GM18498 (cell line): ENCODE results near the gene SNTB2.
"Not testable (repeated sequence)": the region's sequence is repeated elsewhere in the genome, so short reads cannot be mapped to it uniquely, and the experiment has no call there.

ENCODE experiments used
- ATAC-seq: cut with Tn5 transposase; IDR thresholded peaks from one replicate; pipeline ENCODE4 v1.9.1; 2021; ENCODE audit warnings: mild to moderate bottlenecking, moderate library complexity; ENCODE audit not compliant: unreplicated experiment

Gene SNTB2

DNA sequence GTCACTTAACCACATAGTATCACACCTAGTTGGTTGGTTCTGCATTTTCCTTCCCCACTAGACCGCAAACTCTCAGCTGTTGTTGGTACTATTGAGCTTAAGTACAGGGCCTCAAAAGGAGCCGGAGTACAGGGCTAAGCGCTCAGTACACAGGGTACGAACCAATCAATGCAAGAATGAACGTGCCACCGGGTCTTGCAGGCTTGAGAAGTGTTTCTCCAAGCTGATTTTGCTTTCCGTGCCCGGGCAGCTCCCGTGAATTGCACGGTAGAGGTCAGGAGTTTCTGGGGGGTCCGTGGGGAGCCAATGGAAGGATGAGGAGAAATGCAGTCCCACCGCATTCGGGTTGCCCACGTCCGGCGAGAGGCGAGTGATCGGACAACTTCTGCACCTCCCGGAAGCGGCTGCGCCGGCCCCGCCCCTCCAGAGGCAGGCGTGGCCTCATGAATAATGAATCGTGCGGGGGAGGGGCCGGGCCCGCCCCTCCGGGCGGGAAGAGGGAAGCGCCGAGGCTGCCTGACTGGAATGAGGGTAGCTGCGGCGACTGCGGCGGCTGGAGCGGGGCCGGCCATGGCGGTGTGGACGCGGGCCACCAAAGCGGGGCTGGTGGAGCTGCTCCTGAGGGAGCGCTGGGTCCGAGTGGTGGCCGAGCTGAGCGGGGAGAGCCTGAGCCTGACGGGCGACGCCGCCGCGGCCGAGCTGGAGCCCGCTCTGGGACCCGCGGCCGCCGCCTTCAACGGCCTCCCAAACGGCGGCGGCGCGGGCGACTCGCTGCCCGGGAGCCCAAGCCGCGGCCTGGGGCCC is at the start of gene SNTB2:
Gene SNTB2, plus strand, starts transcription at position 523 of the 804 bp plus-strand sequence. Its CDS starts 3 bp downstream, at position 526.
- peak; percentile 87 for ATAC-seq

DNA sequence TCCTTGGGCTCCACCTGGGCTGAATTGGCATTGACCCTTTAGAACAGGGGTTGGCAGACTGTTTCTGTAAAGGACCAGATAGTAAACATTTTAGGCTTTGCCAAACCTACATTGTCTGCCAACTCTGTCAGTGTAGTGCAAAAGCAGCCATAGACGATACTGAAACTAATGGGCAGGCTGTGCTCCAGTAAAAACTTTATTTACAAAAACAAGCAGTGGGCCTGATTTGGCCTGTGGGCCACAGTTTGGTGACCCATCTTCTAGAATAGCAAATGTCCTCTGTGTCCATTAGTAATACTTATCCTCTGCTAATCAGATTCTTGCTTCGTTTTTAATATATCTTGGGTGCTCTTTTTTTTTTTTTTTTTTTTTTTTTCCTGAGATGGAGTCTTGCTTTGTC is 48.4 kb upstream of the SNTB2 start:
- ATAC-seq, result no peak

DNA sequence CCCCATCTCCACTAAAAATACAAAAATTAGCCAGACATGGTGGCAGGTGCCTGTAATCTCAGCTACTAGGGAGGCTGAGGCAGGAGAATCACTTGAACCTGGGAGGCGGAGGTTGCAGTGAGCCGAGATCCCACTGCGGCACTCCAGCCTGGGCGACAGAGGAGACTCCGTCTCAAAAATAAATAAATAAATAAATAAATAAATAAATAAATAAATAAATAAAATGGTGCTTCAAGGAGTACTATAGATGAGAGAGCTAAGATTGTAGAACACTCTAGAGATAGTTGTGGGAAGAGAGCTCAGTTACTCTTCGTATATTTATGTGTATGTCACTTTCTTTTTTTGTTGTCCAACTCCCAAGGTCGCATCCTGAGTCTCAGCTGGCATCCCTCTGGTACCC is 47.5 kb upstream of the SNTB2 start:
- ATAC-seq, result not testable (repeated sequence)

DNA sequence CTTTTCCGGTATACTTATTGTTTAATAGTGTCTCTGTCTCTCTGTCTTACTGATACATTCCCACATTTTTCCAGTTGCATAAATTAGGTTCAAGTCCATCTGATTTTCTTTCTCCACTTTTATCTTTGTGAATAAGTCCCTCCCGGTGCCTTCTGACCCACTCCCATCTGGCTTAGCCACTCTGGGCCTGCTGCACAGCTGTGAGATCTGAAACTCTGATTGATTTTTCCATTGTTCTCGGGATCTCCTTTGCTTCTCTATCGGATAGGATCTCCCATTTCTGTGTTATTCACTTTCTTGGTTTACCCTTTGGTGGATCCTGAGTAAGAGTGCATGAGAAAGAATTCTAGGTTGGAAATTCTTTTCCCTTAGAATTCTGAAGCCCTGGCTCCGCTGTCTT is 46.0 kb upstream of the SNTB2 start:
- no peak for ATAC-seq

DNA sequence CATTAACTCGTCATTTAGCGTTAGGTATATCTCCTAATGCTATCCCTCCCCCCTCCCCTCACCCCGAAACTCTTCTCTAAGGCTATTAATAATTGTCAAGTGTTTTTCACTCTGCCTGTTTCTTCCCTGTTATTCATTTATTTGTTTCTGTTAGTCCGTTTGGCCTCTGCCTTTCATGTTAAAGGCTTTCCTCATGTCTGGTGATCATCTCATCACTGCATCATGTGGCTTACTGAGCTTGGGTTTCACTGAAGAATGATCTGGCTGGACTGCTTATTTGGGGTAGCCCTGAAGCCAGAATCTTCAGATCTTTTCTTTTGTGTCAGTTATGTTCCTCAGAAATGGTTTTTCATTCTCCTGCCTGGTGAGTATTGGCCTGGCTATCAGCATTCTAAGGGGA is 45.0 kb upstream of the SNTB2 start:
- no peak for ATAC-seq

DNA sequence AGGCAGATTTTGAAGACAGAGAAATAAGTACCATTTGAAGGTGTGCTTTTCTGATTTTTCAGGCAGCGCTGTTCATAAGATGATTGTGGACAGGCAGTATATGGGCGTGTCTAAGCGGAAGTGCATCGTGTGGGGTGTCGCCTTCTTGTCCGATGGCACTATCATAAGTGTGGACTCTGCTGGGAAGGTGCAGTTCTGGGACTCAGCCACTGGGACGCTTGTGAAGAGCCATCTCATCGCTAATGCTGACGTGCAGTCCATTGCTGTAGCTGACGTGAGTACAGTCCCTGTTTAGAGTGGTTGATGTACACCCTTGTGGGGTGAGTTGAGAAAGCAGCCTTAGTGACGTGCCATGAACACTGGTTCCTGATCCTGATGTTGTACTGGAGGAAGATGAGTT is 43.8 kb upstream of the SNTB2 start:
- no peak for ATAC-seq

DNA sequence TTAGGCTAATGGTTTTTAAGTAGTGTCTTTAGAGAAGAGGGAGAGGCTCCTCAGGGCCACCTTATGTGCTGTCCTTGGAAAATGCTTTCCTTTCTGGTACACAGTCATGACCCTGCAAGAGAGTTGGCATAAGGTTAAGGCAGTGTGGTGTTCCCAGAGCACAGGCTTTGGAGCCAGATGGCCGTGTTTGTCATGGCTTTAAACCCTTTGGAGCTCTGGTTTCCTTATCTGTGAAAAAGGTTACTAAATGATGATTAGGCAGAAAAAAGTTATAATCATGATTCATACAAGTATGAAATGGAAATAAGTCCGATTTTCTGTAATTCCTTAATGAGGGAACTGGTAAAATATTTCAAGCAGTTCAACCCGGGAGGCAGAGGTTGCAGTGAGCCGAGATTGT is 41.3 kb upstream of the SNTB2 start:
- ATAC-seq, result no peak

DNA sequence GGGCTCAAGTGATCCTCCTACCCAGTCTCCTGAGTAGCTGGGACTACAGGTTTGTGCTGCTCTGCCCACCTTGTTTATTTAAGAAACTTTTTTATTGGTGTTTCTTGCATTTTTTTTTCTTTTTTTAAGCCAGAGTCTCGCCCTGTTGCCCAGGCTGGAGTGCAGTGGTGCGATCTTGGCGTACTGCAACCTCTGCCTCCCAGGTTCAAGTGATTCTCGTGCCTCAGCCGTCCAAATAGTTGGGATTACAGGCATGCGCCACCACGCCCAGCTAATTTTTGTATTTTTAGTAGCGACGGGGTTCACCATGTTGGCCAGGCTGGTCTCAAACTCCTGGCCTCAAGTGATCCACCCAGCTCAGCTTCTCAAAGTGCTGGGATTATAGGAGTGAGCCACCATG is 37.3 kb upstream of the SNTB2 start:
- ATAC-seq, result not testable (repeated sequence)

DNA sequence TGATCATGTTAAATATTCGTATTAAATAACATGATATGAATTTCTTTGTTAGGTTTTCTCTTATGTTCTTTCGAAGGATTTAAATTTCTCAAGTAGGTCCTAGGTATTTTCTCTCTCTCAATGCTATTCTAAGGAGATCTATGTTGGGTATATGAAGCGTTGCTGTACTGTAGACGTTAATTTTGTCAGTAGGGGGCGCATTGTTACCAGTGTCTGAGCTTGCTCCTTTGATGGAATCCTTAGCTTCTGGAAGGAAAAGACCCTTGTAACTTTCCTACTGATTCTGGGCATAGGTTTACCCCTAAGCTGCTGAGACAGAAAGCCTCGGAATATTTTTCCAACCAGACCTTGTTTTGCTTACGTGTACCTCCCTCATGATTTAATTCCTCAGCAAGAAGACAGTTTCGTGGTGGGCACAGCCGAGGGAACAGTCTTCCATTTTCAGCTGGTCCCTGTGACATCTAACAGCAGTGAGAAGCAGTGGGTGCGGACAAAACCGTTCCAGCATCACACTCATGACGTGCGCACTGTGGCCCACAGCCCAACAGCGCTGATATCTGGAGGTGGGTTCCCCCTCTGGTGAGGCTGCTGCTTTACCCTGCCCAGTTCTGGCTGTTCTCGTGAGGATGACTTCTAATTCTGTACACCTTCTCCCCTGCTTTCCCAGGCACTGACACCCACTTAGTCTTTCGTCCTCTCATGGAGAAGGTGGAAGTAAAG is 36.7 kb upstream of the SNTB2 start:
- ATAC-seq, result no peak

DNA sequence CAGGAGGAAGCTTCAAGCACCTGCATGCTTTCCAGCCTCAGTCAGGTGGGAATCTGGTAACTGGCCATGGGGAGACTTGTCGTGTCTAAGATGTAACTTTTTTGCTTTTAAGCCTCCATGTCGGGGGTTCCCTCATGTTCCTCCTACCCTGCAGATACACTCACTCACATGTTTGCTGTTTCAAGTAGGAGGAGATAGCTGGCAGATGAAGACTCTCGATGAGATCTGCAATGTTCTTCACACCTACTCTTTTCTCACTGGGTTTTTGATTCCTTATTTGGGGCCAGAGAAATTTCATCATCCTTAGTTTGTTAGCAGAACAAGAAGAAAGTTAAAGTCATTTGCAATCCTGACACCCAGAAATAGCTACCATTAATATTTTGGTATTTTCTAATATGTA is 29.8 kb upstream of the SNTB2 start:
- ATAC-seq, result no peak

DNA sequence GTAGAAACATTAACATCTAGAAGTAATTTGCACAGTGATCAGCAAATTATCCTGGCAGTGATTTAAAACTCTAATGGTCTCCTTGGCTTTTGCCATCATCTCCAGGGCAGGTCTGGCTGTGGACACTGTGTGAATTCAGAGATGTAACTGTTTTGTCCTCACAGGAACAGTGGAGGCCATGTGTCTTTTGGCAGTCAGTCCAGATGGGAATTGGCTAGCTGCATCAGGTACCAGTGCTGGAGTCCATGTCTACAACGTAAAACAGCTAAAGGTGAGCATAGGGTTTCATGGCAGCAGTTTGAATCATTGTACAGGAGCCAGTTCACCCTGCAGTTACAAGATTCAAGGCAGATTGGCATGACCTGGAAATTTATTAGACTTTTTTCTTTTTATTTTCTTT is 26.8 kb upstream of the SNTB2 start:
- no peak for ATAC-seq

DNA sequence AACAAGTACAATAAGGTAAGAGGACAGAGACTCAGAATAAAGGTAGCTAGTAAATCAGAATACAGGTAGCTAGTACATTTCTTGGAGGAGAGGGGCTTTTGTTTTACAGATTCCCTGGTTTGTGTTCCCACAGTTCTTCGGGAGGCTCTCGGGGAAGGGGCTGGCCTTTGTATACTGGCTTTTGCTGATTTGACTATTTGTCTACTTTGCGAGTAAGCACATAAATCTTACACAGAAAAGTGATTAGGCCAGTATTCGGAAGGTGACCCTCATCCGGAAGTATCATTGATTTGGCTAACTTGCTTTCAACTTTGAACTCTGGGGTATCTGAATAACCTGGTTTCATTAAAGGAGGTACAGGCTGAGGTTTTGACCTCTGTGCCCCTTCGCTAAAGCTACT is 21.4 kb upstream of the SNTB2 start:
- ATAC-seq, result no peak

DNA sequence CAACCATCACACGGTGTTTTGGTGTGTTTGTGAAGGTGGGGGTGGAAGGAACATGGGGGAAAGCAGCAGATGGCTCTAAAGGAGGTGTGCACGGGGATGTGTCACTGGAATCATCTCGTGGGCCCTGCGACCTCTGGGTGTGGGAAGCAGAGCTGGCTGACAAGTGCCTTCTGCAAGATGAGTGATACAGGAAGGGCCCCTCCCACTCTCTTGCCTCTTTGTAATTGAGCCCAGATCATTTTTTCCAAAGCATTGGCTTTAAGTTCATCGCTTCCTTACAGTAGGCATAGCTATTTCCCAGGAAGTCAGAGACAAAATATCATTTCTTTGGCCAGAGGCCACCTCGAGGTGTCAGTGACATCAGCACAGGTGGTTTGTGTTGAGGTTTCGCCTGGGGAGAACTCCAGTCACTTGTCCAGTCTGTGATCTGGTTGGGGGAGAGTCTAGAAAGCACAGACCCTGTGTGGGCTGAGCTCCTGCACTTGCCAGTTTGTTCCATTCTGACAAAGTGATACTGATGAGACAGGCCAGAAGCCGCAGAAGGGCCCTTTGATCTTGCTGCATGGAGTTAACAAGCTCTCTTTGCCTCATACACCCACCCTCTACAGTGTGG is 20.6 kb upstream of the SNTB2 start:
- ATAC-seq, result no peak

DNA sequence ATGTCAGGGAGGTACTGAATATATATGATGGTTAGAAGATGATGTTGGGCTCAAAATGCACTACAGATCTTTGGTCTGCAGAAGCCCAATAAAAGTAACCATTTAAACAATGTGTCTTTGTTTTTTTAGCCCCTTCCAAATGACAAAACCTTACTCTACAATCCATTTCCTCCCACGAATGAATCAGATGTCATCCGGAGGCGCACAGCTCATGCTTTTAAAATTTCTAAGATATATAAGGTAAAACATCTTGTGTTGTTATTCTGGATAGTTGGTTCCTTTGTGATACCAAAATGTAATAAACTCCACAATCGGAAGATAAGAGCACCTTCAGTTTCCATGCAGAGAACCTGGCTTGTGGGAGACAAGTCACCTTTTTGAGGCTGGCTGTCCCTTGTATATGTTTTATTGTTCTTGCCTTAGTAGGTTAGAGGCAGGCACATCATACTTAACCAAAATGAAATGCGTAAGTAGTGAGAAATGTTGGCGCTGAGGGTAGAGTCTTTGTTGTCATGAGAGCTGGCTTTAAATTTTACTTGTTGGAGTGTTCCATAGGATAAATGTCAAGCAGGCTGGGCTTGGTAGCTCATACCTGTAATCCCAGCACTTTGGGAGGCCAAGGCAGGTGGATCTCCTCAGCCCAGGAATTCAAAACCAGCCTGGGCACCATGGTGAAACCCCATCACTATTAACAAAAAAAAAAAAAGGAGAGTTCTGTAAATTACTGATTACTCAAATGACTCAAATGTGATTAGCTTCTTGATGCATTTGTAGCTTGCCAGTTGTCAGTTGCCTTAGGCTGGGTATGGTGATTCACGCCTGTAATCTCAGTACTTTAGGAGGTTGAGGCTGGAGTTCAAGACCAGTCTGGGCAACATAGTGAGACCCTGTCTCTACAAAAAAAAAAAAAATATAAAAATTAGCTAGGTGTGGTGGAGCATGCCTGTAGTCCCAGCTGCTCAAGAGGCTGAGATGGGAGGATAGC is 19.7 kb upstream of the SNTB2 start:
- no peak for ATAC-seq

DNA sequence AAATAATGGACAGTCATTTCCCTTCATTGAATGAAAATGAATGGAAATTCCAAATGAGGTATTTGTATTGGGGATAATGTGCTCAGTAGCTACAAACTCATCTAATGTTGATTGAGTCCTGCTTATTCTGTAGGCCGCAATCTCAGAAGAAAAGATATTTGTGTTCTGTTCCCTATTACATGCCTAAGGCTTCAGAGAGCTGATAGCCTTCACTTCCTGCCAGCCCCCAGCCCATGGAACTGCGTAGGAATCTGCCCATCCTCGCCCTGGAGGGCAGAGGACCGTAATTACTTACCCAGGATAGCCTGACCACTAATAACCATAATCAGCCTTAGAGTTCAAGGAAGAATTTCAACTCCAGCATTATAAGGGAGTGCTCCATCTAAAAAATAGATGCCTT is 17.9 kb upstream of the SNTB2 start:
- no peak for ATAC-seq

DNA sequence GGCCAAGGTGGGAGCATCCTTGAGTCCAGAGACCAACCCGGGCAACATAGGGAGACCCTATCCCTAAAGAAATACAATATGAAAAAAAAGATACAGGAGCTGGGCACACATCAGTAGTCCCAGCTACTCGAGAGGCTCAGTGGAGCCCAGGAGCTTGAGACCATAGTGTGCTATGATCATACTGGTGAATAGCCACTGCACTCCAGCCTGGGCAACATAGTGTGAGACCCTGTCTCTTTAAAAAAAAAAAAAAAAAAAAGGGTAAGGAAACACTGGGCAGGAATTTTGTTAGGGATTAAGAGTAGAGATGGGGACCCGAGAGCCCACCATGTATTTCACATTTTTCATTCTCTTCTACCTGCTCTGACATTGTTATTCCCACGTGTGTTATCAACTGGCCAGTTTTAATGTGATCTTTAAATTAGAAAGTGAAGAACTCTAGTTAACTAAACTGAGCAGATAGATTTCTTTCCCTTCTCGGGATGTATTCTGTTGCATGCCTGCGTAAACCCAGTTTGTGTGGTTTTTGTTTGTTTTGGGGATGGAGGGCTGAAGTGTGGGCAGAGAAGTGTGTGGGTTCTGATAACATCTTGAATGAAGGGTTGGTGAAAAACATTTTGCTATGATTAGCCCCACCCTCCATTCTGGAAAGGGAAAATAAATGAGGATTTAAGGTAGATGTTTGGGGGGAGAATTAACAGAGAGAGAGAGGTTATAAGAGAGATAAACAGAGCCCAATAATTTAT is 17.2 kb upstream of the SNTB2 start:
- ATAC-seq, result no peak

DNA sequence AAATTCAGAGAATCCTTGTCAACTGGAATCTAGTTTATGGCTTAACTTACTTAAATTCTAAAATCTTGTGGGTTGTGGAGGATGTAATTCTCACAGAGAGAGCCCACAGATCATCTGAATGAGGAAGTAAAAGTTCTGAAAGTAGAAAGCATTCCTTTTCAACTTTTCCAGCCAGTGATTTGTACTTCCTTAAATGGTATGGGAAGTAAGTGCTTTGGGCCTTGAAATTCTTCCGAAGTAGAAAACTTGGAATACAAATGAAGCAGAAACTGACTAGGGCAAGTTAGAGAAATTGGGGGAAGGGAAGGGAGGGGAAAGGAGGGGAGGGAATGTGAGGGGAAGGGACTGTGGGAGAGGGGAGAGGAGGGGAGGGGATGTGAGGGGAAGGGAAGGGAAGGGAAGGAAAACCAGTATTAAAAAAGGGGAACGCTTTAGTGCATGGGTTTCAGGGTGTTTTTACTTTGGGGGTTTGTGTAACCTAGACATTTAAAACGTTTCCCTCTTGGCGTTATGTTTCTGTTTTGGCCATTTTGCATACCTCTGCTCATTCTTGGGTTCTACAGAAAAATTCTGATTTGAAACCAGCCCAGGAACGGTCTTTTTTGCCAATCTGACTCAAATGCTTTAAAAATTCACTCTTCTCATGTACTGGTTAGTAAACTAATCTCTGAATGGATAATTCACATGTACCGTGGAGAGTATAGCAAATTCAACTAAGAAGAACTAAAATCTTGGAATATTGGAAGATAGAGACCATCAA is 15.5 kb upstream of the SNTB2 start:
- no peak for ATAC-seq

DNA sequence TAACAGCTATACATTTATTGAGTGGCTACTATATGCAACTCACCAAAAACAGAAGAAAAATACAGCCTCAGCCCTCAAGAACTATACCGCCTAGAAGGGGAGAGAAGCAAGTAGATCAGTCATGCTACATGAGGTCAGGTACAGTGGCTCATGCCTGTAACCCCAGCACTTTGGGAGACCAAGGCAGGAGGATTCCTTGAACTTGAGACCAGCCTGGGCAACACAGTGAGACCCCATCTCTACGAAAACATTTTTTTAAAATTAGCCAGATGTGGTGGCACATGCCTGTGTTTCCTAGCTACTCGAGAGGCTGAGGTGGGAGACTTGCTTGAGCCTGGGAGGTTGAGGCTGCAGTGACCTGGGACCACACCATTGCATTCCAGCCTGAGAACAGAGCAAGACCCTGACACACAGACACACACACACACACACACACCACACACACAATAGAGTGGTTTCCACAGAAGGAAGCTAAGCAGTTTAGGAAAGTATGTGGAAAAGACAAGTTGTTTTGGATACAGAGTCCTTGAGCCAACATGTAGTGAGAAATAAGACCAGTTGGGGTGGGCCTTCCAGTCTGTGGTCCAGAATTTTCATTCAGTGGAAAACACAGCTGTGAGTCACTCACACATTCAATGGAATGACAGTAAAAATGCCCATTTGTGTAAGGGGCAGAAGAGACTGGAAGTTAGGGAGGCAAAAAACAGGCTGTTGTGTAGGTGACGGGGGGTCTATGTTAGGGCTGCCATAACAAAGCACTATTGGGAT is 10.7 kb upstream of the SNTB2 start:
- ATAC-seq, result no peak
